GM10266 (cell line): ENCODE measurements around the gene PRSS56.

ENCODE experiments used
- DNase-seq: peaks from one replicate; pipeline ENCODE4 v3.0.0; 2012; ENCODE audit errors: extremely low spot score
- TF ChIP-seq, protein P1 (sequence below): IDR thresholded peaks from 2 replicates; pipeline ENCODE4 v1.5.1; 2012; ENCODE audit warnings: mild to moderate bottlenecking, low read depth; ENCODE audit not compliant: control insufficient read depth, insufficient read depth; ENCODE audit errors: missing control alignments

The PRSS56 gene

DNA sequence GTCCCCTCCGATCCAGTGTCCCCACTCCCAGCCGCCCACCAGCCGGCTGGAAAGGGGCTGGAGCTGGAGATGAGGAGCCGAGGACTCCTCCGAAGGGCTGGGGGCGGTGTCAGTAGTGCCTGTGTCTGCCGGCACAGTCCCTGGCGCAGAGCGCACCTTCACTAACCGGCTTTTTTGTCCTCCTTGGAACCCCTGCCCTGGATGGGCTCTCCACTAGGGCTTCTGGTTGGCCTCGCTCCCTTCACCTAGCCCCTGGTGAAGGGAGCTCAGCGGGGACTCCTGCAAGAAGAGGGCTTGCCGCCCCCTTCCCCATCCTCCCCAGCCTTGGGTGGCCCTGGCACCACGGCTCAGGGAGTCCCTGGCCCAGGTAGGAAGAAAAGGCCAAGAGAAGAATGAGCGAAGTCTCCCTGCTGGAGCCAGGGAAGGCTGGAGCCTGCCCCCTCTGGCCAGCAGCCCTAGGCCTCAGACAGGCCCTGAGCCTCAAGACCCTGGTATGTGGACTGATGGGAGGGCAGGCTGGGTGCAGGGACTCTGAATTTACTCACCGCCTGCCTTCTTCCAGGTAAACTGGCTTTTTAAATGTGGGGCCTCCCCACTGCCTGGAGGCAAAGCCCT is 32.0 kb upstream of the PRSS56 start:
- no peak for DNase-seq
- TF ChIP-seq, protein P1, sequence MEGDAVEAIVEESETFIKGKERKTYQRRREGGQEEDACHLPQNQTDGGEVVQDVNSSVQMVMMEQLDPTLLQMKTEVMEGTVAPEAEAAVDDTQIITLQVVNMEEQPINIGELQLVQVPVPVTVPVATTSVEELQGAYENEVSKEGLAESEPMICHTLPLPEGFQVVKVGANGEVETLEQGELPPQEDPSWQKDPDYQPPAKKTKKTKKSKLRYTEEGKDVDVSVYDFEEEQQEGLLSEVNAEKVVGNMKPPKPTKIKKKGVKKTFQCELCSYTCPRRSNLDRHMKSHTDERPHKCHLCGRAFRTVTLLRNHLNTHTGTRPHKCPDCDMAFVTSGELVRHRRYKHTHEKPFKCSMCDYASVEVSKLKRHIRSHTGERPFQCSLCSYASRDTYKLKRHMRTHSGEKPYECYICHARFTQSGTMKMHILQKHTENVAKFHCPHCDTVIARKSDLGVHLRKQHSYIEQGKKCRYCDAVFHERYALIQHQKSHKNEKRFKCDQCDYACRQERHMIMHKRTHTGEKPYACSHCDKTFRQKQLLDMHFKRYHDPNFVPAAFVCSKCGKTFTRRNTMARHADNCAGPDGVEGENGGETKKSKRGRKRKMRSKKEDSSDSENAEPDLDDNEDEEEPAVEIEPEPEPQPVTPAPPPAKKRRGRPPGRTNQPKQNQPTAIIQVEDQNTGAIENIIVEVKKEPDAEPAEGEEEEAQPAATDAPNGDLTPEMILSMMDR, result no peak

DNA sequence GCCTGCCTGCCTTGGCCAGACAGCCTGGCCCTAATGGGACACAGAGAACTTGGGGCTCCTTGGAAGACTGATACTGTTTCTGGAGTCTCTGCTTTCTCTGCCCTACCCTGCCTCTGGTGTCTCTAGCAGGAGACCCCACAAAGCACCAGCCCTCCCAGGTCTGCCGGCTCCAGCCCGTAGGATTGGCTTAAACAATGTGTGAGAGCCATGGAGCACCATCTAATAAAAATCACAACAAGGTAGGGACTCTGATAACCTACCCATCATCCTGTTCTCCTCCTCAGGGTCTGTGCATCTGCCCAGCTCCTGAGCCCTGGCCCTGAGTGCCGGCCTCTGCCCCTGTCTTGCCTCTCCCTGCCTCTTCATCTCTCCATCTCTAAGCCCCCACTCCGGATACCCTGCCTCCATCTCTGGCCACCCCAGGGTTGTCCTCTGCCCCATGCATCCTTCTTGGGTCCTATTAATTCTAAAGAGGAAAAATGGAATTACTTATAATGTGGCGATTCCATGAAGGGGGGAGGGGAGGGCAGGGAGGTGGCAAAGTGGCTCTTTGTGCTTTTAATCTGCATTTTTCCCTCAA is 31.4 kb upstream of the PRSS56 start:
- TF ChIP-seq, protein P1, result no peak
- DNase-seq, result no peak

DNA sequence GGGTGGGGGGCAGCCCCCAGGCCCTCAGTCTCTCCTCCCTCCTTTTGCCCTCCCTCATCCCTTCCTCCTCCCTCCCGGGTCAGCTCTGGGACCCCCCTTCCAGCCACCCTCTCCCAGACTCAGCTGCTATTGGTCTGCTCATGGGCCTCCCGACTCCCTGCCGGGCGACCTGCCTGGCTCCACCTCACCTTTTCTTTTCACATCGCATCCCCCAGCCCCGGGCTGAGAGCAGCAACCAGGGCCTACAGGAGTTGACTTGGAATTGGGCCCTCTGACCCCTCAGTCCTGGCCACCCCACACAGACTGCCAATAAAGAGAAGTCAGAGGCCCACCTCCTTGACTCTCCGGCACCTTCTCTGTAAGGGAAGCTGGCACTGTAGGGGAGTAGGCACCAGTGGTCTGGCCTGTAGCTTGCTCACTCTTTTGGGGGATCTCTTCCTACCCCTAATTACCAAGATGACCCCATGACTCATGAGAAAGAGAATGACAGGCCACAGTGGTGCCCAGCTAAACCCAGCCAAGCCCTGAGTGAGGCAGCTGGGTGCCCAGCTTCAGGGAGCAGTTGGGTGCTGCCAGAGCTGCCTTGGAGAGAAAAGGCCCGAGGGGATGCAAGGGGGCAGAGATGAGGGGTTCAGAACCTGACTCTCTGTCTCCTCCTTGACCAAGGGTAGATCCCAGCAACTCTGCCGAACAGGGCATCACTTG is 30.5 kb upstream of the PRSS56 start:
- DNase-seq, result no peak
- TF ChIP-seq, protein P1, result no peak

DNA sequence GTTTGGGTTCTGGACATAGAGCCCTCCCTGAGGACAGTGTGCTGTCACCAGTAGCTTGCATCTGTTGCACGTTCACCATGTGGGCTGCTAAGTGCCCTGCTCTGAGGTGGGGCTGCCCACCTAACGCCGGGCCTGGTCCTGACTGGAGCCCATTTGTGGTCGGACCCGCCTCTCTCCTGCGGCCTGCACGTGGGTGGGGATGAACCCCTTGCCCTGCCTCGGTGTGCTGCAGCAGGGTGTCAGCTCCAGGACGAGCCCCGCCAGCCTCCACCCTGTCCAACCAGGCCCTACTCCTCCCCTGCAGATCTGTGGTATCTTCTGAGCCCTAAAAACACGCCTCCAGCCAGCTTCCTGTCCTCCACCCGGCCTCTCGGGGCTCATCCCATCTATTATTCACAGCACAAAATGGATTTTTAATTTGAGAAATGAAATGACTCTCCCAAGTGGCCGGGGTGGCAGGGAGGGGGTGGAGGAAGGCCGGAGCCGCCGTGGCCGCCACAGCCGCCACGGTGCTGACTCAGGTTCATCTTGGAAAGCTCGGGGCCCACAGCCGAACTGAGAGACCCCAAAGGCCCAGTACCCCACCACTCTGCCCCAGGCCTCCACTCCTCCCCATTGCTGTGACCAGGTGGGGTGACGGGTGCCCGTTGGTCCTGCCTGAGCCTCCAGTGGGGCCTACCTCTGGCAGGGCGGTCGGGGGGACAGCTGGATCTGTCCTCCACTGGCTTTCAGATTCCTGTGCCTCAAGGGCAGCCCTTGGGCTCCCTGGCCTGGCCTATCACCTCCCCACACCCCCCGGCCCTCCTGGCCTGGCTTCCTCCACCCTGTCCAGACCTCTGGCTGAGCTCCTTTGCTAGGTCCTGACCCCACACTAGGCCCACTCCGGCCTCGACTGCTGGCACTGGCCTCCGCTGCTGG is 29.7 kb upstream of the PRSS56 start:
- TF ChIP-seq, protein P1, result no peak
- DNase-seq, result no peak

DNA sequence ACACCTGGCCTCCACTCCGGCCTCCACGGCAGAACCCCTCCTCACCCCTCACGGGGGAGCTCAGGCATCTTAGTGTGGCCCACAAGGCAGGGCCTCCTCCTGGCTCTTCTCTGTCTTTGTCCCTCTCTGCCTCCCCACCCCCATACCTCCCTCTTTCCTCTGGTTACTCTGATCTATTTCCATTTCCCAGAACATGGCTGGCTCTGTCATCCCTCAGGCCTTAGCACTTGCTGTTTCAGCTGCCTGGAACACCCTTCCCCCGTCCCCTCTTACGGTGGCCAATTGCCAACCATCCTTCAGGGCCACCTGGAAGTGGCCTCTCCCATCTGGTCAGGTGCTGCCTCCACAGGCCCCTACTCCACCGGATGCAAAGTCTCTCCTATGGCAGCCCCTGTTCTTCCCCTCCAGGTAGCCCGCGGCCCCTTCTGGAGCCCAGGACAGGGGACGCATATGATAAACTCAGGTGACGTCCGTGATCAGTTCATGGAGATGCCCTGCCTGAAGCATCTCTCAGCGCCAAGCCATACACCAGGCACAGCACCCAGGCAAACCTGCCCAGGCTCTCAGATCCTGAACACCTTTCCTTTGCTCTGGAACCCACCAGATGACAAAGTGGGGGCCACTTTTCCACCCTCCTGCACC is 28.9 kb upstream of the PRSS56 start:
- TF ChIP-seq, protein P1, result no peak
- DNase-seq, result no peak

DNA sequence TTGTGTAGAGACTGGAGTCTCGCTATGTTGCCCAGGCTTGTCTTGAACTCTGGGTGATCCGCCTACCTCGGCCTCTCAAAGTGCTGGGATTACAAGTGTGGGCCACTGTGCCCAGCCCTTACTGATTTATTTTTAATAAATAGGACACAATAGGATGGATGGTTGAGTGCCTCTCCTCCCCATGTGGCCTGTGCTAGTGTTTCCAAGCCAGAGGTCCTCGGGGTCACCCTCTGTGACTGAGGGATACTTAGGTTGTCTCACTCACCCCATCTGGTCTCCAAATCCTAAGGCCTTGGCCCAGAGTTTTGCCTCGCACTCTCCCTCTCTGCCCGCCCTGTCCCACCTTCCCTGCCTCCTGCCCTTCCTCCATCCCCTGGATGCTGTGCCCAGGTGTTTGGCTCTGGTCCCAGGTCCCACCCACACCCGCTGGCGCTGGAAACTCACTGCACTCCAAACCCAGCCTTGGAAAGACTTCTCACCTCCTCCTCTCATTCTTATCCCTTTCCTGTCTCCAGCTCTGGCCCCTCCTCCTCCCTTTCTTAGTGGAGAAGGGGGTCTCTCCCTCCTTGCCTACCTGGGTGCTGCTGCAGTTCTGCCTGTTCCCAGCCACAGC is 27.8 kb upstream of the PRSS56 start:
- no peak for DNase-seq
- TF ChIP-seq, protein P1, result no peak
